Kidney epithelial cell (primary cell): ENCODE data around the gene KCNIP4. TPM values are rescaled to one million over a fixed set of nuclear protein-coding genes. Genes with fewer than 3 reads are reported as not detected.

Experiments
- DNase-seq: peaks from one replicate; pipeline ENCODE4 v3.0.0-alpha.2; 2010; ENCODE audit warnings: low read depth
- H3K27me3 ChIP-seq: 2 replicates; pipeline ENCODE4 v1.6.0; 2011; ENCODE audit warnings: low read length; ENCODE audit not compliant: control insufficient read depth, insufficient read depth
- H3K36me3 ChIP-seq: 2 replicates; pipeline ENCODE4 v1.5.1; 2011; ENCODE audit warnings: low read length; ENCODE audit not compliant: control insufficient read depth, insufficient read depth
- H3K4me3 ChIP-seq: 2 replicates; pipeline ENCODE4 v1.5.1; 2011; ENCODE audit warnings: low read depth, mild to moderate bottlenecking, control low read depth, low read length
- total RNA-seq: library from RNA; depleted of rRNA; stranded (reverse); fragments of >200 nt; gene quantifications from 2 replicates; pipeline ENCODE4 v1.2.3, GENCODE V29; 2015
- TF ChIP-seq, protein P1 (sequence below): IDR thresholded peaks from 2 replicates; pipeline ENCODE4 v1.5.1; 2011; ENCODE audit warnings: mild to moderate bottlenecking, moderate library complexity, low read length, control low read depth, inconsistent platforms; ENCODE audit not compliant: insufficient read depth, poor library complexity, severe bottlenecking

The KCNIP4 gene
- total RNA-seq, 1 donor from 2014 or later = 5.5 TPM

DNA sequence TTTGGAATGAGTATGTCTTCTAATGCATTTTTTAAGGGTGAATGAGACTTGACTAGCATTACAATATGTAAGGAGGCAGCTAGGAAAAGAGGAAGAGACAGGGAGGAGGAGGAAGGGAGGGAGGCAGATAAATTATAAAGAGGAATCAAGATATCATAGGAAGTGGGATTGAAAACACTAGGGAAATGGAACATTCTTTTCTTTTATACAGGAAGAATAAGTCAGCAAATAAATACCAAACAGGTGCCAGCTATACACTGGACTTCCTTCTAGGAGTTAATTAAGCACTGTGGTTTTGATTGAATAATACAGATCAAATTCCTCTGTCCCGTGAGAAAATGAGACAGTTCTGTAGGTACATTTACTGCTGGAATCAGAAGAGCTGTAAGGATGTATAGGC, 1169.7 kb downstream of the KCNIP4 start:
- TF ChIP-seq, protein P1, sequence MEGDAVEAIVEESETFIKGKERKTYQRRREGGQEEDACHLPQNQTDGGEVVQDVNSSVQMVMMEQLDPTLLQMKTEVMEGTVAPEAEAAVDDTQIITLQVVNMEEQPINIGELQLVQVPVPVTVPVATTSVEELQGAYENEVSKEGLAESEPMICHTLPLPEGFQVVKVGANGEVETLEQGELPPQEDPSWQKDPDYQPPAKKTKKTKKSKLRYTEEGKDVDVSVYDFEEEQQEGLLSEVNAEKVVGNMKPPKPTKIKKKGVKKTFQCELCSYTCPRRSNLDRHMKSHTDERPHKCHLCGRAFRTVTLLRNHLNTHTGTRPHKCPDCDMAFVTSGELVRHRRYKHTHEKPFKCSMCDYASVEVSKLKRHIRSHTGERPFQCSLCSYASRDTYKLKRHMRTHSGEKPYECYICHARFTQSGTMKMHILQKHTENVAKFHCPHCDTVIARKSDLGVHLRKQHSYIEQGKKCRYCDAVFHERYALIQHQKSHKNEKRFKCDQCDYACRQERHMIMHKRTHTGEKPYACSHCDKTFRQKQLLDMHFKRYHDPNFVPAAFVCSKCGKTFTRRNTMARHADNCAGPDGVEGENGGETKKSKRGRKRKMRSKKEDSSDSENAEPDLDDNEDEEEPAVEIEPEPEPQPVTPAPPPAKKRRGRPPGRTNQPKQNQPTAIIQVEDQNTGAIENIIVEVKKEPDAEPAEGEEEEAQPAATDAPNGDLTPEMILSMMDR = no peak
- Histone ChIP-seq H3K4me3 (no peak overlapping the region), H3K27me3 (no peaks in the 10 kb centered on the region), H3K36me3 (no peaks in the 10 kb centered on the region)
- no peak for DNase-seq

DNA sequence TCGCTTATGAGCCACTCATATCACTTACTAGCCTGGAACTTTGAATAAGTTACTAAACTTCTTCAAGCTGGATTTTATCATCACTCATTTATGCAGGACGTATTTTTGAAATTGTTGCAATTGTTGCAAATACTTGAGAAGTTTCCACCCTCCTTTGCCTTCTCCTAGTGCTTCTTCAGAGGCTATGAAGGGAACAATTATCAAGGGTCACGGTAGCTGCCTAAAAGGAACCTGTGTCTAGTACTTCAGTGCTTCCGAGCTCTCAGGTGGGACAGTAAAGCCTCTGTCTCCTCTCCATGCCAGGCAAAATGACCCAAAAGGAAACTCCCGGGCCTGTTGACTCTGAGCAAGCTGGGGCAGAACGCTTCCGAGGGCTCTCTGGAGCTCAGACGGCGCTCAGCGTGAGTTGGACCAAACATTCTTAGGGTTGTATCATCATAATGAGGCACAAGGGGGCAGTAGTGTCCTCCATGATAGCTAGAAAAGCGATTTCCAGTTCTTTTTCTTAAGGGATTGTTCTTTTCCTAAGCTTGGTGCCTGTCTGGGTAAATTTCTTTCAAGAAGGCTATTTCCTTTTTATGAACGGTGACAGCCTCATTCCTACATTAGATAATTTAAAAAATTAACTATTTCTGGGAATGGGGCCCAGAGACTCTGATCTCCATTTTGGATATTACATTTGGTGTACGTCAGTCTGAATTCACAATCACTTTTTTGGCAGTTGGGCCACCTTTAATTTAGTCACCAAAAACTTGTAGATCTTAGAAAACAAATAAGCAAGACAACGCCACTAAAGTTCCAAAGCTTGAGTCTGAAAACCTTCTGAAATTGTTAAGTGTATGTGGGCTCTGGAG, 1175.2 kb downstream of the KCNIP4 start:
- H3K27me3 ChIP-seq = no peaks in the 10 kb centered on the region
- TF ChIP-seq, protein P1 = peak; percentile 70
- peak; percentile 10 for DNase-seq
- no peak overlapping the region for H3K4me3 ChIP-seq
- no peaks in the 10 kb centered on the region for H3K36me3 ChIP-seq

DNA sequence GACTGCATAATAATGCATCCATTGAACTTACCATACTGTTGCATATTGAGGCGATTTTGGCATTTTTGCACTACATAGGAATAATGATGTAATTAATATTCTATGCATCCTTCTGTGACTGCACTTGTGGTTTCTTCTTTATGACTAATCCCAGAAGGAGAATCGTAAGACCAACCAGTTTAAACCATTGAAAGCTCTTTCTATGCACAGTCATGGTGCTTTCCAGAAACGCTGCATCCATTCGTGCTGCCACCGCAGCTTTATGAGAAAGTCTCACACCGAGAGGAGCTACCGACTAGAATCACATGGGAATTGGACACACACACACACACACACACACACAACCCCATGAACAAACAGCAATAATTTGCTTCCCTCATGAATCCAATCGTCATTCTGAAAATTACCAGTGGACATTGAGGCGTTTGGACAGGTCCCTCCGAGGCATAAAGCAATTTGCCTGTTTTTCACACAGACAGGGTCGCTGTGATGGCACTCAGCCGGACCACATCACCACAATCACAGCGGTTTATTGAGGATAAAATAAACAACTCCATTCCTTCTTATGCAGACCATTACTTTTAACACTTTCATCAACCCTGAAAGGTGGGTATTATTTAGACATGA, 1184.1 kb downstream of the KCNIP4 start:
- TF ChIP-seq, protein P1 = no peak

DNA sequence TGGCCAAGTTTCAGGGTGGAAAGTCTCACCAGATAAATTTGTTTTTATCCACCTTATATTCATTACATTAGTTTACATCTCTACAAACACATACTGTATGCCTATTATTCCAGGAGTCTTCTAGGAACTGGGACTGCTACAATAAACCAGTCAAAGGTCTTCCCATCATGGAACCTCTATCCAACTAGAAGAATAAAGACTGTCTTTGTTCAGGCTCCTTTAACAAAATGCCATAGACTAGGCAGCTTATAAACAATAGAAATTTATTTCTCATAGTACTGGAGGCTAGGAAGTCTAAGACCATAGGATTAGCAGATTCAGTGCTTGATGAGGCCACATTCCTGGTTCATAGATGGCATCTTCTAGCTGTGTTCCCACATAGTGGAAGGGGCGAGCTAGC, 1186.7 kb downstream of the KCNIP4 start:
- Histone ChIP-seq H3K27me3 (no peaks in the 10 kb centered on the region), H3K36me3 (no peaks in the 10 kb centered on the region), H3K4me3 (no peak overlapping the region)
- TF ChIP-seq, protein P1 = no peak
- DNase-seq = no peak

More for the DNA sequence above, 1184.1 kb downstream of the KCNIP4 start:
- no peaks in the 10 kb centered on the region for H3K36me3 ChIP-seq
- no peaks in the 10 kb centered on the region for H3K27me3 ChIP-seq
- no peak overlapping the region for H3K4me3 ChIP-seq
- DNase-seq = no peak

DNA sequence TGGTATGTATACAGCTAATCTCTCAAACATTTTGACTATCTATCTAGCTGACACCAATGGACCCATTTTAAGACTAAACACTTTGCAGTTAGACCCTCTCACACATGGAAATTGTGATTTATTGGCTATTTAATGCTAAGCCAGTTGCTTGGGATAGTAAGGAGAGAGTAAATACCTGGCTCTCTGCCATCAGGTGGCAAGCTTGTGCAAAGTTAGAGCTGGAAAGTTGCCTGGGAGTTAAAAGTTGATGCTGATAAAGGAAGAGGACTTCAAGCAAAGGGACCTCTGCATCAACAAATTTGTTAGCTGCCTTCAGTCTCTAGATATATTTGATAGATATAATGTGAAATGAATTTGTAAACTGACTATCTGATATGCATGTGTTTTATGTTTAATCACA, 1187.2 kb downstream of the KCNIP4 start:
- TF ChIP-seq, protein P1 = no peak
- DNase-seq = no peak
- H3K4me3 ChIP-seq = no peak overlapping the region
- no peaks in the 10 kb centered on the region for H3K36me3 ChIP-seq
- no peaks in the 10 kb centered on the region for H3K27me3 ChIP-seq
